MM.1S (cell line): ENCODE data around the gene ABHD12.

ENCODE experiments used
- DNase-seq: peaks from one replicate; pipeline ENCODE4 v3.0.0-alpha.2; 2015
- H2AFZ ChIP-seq: fragments of 300-600 bp; sonication (generic); 2 replicates; pipeline ENCODE4 v1.6.0; 2016; ENCODE audit warnings: antibody characterized with exemption, low read length
- H3F3A ChIP-seq: fragments of 300-600 bp; sonication (generic); 2 replicates; pipeline ENCODE4 v1.6.1; 2016; ENCODE audit warnings: mild to moderate bottlenecking, antibody characterized with exemption, low read length, moderate library complexity, mixed read lengths; ENCODE audit not compliant: insufficient read depth
- H3K27ac ChIP-seq: fragments of 300-600 bp; sonication (generic); 2 replicates; pipeline ENCODE4 v1.5.1; 2016; ENCODE audit warnings: mild to moderate bottlenecking, low read length
- H3K27me3 ChIP-seq: fragments of 300-600 bp; sonication (generic); replicated peaks from 2 replicates; pipeline ENCODE4 v1.6.0; 2016; ENCODE audit warnings: low read length; ENCODE audit not compliant: insufficient read depth
- H3K36me3 ChIP-seq: fragments of 300-600 bp; sonication (generic); replicated peaks from 2 replicates; pipeline ENCODE4 v1.6.1; 2016; ENCODE audit warnings: mild to moderate bottlenecking, low read length, mixed read lengths; ENCODE audit not compliant: insufficient read depth
- H3K4me1 ChIP-seq: fragments of 300-600 bp; sonication (generic); 2 replicates; pipeline ENCODE4 v1.6.1; 2016; ENCODE audit warnings: low read length, mixed read lengths
- H3K4me2 ChIP-seq: fragments of 300-600 bp; sonication (generic); 2 replicates; pipeline ENCODE4 v1.6.0; 2016; ENCODE audit warnings: low read depth, low read length
- H3K4me3 ChIP-seq: fragments of 300-600 bp; sonication (generic); 2 replicates; pipeline ENCODE4 v1.5.1; 2016; ENCODE audit warnings: low read length, mixed read lengths
- H3K79me2 ChIP-seq: fragments of 300-600 bp; sonication (generic); 2 replicates; pipeline ENCODE4 v1.6.1; 2016; ENCODE audit warnings: mixed run types, low read length, mixed read lengths
- H3K9ac ChIP-seq: fragments of 300-600 bp; sonication (generic); 2 replicates; pipeline ENCODE4 v1.6.1; 2016; ENCODE audit warnings: low read length, mixed read lengths
- H3K9me2 ChIP-seq: fragments of 300-600 bp; sonication (generic); replicated peaks from 2 replicates; pipeline ENCODE4 v1.6.1; 2016; ENCODE audit warnings: mild to moderate bottlenecking, low read length, mixed read lengths; ENCODE audit not compliant: insufficient read depth
- H3K9me3 ChIP-seq: fragments of 300-600 bp; sonication (generic); replicated peaks from 2 replicates; pipeline ENCODE4 v1.6.1; 2016; ENCODE audit warnings: mild to moderate bottlenecking, low read length, mixed read lengths; ENCODE audit not compliant: insufficient read depth
- H4K20me1 ChIP-seq: fragments of 300-600 bp; sonication (generic); 2 replicates; pipeline ENCODE4 v1.6.1; 2016; ENCODE audit warnings: mild to moderate bottlenecking, low read length, moderate library complexity, mixed read lengths; ENCODE audit not compliant: insufficient read depth
- CTCF ChIP-seq: fragments of 300-600 bp; sonication (generic); IDR thresholded peaks from 2 replicates; pipeline ENCODE4 v1.5.1; 2016; ENCODE audit warnings: antibody characterized with exemption, low read length, mixed read lengths
- EZH2 ChIP-seq: fragments of 300-600 bp; sonication (generic); optimal IDR thresholded peaks from 2 replicates; pipeline ENCODE3; 2017; ENCODE audit warnings: low read depth, mild to moderate bottlenecking, antibody characterized with exemption, low read length, mixed read lengths
- EZH2phosphoT487 ChIP-seq: fragments of 300-600 bp; sonication (generic); IDR thresholded peaks from 2 replicates; pipeline ENCODE4 v1.6.1; 2018; ENCODE audit warnings: antibody characterized with exemption, low read length

The ABHD12 gene

GRCh38 chr20:25369971-25370370, 20.7 kb downstream of the ABHD12 start:
- Histone ChIP-seq H2AFZ (no peak overlapping the region), H4K20me1 (peaks cover 9% of the 10 kb centered on the region), H3K79me2 (peaks cover 100% of the 10 kb centered on the region), H3K27me3 (no peaks in the 10 kb centered on the region), H3K27ac (no peak overlapping the region), H3K4me3 (no peak overlapping the region), H3K9me2 (no peaks in the 10 kb centered on the region), H3K9me3 (no peaks in the 10 kb centered on the region), H3K36me3 (no peaks in the 10 kb centered on the region), H3K4me1 (no peaks in the 10 kb centered on the region), H3K9ac (no peak overlapping the region), H3K4me2 (no peak overlapping the region), H3F3A (no peaks in the 10 kb centered on the region)
- DNase-seq: no peak
- TF ChIP-seq CTCF: no peak

GRCh38 chr20:25369529-25369928, 21.1 kb downstream of the ABHD12 start:
- DNase-seq: no peak
- Histone ChIP-seq H3K27ac (no peak overlapping the region), H3K4me1 (no peaks in the 10 kb centered on the region), H3K9me2 (no peaks in the 10 kb centered on the region), H3F3A (no peaks in the 10 kb centered on the region), H2AFZ (no peak overlapping the region), H3K79me2 (peaks cover 100% of the 10 kb centered on the region), H3K4me3 (no peak overlapping the region), H4K20me1 (peaks cover 9% of the 10 kb centered on the region), H3K4me2 (no peak overlapping the region), H3K27me3 (no peaks in the 10 kb centered on the region), H3K9me3 (no peaks in the 10 kb centered on the region), H3K36me3 (no peaks in the 10 kb centered on the region), H3K9ac (no peak overlapping the region)
- no peak for TF ChIP-seq CTCF
- no peak for TF ChIP-seq EZH2
- no peak for TF ChIP-seq EZH2phosphoT487

GRCh38 chr20:25368976-25369375, 21.7 kb downstream of the ABHD12 start:
- no peak for TF ChIP-seq EZH2
- no peak for TF ChIP-seq EZH2phosphoT487
- no peak for TF ChIP-seq CTCF
- Histone ChIP-seq H3K9ac (no peak overlapping the region), H3K27ac (no peak overlapping the region), H3K9me2 (no peaks in the 10 kb centered on the region), H3K27me3 (no peaks in the 10 kb centered on the region), H3K4me2 (no peak overlapping the region), H3K4me3 (no peak overlapping the region), H3K79me2 (peaks cover 100% of the 10 kb centered on the region), H3K9me3 (no peaks in the 10 kb centered on the region), H3F3A (no peaks in the 10 kb centered on the region), H3K36me3 (no peaks in the 10 kb centered on the region), H4K20me1 (peaks cover 9% of the 10 kb centered on the region), H2AFZ (no peak overlapping the region), H3K4me1 (no peaks in the 10 kb centered on the region)
- no peak for DNase-seq
